IPS-18c (cell line): ENCODE measurements around the gene FALEC.

Experiments used
- H3K4me3 ChIP-seq: 2 replicates; pipeline ENCODE4 v1.7.0; 2013; ENCODE audit warnings: low read depth, mild to moderate bottlenecking, low read length, moderate library complexity; ENCODE audit not compliant: insufficient read depth
- H3K9me3 ChIP-seq: one replicate; pipeline ENCODE4 v1.6.1; 2013; ENCODE audit warnings: mild to moderate bottlenecking, low read length, moderate library complexity; ENCODE audit not compliant: control insufficient read depth, insufficient read depth

Gene FALEC

DNA sequence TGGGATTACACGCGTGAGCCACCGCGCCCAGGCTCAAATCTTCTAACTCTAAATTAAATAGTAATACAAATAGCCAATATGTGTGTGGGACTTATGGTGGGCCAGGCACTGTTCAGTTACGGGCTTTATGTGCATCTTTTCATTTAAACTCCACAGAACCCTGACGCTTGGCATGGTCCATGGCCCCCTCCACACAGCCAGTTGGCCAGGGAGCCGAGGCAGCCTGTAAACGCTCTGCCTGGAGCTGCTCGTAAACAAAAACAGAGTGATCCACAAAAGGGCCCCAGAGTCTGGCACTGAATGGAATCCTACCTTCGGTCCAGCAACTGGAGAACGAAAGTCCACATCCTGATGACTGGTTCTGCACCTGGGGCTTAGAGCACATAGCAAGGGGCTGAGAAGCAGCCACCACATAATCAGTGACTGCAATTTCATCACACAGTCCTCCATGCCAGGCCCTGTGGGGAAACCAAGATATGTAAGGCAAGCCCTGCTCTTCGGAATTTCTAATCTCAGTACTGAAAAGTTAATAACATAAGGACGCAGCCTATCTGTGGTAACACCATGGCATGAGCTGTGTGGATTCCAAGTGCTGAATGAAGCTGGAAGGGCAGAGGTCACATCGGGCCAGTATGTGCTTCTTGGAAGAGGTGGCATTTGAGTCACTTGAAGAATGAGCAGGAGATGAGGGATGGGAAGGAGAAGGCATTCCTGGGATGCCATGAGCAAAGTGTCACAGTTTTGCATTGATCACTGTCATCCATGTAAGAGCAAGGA, 20.1 kb downstream of the FALEC start:
- Histone ChIP-seq H3K9me3 (no peaks in the 10 kb centered on the region), H3K4me3 (no peak overlapping the region)

DNA sequence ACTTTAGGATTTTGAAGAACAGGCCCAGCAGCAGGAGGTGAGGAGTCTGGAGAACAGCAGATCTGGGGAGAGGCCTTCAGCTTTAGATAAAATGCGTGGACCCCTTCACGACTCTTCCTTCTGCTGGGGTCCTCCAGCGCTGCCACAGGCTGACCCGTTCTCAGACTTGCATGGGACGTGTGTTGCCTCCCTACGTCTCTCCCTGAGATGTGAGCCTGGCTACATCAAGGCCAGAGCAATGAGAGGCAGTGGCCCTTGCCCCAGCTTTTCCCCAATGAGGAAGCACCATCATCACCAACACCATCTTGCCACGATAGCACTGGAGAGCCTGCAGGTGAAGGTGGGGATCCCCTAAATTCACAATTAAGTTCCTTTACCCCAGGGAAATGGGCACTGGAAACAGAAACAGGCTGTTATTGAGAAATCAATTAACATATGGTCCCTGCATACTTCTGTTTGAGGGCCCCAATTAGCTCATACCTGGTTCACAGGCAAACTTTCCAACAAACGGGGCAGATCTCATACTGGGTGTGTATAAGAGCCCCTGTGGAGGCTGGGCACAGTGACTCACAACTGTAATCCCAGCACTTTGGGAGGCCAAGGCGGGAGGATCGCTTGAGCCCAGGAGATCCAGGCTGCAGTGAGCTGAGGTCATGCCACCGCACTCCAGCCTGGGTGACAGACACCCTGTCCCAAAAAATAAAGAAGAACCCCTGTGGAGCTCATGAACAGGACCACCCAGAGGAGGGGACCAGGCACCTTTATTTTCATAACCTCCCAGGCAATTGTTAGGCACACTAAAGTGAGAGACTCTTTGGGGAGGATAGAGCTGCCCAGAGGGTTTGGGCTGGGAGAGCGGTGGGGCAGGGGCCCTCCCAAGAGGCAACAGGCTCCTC, 21.5 kb downstream of the FALEC start:
- H3K4me3 ChIP-seq = no peak overlapping the region
- no peaks in the 10 kb centered on the region for H3K9me3 ChIP-seq

DNA sequence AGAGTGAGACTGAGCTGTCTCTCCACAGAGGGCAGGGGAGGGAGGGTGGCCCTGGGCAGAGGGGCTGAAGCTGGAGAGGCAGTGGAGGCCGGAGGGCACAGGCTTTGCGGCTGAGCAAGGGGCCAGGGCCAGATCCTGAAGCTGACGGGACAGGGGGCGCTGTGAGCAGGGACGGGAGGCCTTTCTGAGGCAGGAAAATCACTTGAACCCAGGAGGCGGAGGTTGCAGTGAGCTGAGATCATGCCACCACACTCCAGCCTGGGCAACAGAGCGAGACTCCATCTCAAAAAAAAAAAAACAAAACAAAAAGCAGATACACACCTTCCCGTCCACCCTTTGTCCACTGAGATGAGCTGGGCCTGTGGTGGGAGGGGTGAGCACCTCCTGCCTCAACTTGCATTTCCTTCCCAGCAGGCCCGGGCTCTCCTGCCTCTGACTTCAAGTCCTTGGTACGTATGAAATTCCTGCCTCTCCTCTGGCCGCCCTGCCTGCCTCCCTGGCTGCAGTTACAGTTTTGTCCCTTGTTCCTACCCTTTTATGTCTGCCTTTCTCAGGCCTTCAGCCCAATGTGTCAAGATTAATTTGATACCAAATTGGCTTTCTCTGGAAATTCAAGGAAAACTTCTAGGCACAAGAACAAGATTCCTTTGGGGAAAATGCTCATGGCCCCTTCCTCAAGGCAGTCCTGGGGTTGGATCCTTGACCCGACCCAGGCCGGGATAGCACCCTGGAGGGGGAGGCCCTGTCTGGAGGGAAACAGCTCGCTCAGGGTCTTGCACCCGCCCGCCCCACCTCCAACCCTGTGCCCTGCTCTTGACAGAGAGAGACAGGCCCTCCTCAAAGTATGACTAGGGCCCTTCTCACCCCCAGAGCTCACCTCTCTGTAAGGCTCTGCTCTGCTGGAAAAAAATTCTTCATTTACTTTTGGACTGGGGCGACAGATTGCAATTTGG, 22.5 kb downstream of the FALEC start:
- H3K4me3 ChIP-seq = no peak overlapping the region
- no peaks in the 10 kb centered on the region for H3K9me3 ChIP-seq

DNA sequence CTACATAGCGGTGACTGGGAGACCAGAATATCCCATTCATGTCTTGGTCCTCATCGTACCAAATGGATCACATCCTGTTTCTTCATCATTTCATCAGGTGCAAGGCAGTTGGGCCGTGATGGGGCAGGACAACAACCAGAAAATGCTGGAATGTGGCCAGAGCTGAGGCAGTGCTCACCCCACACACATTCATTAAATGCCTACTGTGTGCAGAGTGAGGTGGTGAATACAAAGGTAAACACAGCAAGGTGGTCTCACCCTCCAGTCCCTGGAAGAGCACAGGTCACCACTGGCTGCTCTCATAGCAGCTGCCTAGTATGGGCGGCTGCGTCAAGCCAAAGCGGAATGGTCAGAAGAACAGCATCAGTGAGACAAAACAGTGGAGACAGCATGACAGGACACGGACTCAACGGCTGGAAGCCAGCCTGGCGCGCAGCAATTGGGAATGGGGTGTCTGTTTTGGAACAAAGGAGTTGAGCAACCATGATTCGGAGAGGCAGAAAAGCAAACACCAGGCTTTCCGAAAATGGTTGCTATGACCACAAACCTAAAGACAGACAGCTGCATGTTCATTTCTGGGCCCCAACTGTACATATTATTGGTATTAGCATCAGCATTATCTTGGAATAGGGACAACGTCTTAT, 28.1 kb downstream of the FALEC start:
- Histone ChIP-seq H3K4me3 (no peak overlapping the region), H3K9me3 (no peaks in the 10 kb centered on the region)

- no peak overlapping the region for H3K4me3 ChIP-seq
- no peaks in the 10 kb centered on the region for H3K9me3 ChIP-seq
These were observed 28.7 kb downstream of the FALEC start for GRCh38 chr1:150544204-150544603.

DNA sequence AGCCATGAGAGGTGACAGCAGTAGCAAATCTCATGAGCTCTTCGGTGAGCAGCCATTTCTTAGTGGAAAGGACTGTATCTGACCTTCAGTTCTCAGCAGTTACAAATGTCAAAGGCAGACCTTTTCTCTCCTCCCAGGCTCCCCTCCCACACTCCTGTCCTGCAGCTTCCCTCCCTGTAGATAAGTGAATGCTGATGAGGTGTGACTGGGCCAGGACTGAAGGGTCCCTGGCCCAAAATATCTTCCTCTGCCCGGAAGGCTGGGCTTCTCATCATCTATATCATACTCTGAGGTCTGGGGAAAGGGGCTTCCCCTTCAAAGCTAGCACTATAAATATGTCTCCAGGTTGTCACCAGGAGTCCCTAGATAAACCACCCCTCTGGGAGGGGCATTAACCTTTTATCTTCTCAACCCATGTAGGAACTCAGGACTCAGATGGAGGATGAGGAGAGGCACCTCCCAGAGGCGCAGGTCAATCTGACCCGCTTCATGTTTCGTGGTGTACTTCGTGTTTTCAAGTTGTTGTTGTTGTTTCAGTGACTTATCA, 30.0 kb downstream of the FALEC start:
- Histone ChIP-seq H3K9me3 (no peaks in the 10 kb centered on the region), H3K4me3 (no peak overlapping the region)

DNA sequence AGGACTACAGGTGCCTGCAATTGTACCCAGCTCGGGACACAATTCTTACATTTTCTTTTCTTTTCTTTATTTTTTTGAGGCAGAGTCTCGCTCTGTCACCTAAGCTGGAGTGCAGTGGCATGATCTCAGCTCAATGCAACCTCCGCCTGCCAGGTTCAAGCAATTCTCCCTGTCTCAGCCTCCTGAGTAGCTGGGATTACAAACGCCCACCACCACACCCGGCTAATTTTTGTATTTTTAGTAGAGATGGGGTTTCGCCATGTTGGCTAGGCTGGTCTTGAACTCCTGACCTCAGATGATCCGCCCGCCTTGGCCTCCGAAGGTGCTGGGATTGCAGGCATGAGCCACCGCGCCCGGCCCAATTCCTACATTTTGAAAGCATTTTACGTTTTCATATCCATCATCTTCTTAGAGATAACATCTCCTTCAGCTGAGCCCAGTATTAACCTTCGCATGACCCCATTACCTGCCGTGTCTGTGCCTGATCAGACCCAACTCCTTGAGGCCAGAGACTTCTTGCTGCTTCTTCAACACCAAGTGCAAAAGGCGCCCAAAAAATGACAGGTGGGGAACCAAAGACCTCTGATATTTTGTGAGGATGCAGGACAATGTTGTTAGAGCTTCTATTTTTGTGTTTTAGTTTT, 30.9 kb downstream of the FALEC start:
- Histone ChIP-seq H3K9me3 (no peaks in the 10 kb centered on the region), H3K4me3 (no peak overlapping the region)

GRCh38 chr1:150548324-150548631, 32.7 kb downstream of the FALEC start:
- Histone ChIP-seq H3K9me3 (no peaks in the 10 kb centered on the region), H3K4me3 (peak overlapping the region; percentile 68)

DNA sequence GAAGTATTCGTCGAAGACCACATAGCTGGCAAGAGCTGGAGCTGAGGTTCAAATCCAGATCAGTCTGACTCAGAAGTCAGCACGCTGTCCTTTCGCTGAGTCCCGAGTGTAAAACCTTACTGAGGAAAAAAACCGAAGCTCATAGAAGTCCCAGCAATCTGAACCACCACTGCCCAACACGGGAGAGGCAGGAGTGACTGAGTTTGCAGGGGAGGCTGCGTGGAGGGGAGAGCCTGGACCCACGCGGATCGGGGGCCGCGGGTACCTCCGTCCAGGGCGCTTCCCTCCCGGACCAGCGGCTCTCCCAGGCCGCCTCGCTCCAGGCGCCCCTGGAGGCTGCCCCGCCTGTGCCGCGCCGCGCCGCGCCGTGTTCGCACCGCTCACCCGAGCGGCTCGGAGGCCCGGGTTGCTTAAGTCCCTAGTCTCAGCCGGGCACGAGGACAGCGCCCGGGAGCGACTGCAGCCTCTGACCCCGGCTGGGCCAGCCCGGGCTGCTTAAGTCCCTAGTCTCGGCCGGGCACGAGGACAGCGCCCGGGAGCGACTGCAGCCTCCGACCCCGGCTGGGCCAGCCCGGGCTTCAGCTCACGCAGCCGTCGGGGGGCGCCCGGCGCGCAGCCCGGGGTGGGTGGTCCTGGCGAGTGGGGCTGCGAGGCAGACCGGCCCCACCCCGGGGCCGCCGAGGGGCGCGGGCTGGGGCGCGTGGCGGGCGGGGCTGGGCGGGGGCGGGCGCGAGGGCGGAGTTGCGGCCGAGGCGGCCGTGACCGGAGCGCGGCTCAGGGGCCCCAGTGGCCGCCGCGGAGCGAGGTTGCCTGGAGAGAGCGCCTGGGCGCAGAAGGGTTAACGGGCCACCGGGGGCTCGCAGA, 33.3 kb downstream of the FALEC start, which contains the start of gene ADAMTSL4:
Gene ADAMTSL4, plus strand, starts transcription at position 777 of the 864 bp plus-strand sequence. CDS start 2,881 bp downstream, outside the sequence.
- Histone ChIP-seq H3K9me3 (no peaks in the 10 kb centered on the region), H3K4me3 (peak within 1 kb of the TSS; percentile 68)

DNA sequence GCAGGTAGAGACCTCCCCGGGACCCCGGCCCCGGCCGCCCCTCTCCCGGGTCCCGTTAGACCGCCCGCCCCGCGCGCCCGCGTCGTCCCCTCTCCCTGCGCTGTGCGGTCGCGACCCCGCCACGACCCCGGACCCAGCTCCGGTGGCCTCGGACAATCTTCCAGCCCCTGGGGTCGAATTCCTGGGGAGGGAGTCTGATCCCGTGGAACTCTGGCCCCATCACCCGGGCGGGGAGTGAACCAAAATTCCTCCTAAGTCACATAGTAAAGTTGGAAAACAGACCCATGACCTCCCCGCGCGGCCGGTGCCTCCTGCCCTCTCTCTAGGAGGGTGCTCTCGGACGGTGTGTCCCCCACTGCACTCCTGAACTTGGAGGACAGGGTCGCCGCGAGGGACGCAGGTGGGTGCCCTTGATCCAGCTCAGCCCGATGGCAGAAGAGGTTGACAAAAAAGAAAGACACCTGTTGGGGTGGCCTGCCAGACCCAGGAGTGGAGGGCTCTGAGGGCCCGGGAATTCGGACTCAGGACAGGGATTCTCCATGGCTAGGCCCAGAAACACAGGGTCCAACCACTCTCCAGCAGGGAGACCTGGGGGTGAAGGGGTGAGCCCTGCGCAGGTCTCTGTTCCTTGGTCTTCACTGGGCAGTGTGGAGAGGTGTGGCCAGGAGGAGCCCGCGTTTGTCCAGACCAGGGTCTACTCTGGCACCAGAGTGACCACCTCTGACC, 34.1 kb downstream of the FALEC start:
- Histone ChIP-seq H3K4me3 (peak overlapping the region; percentile 43; the same call in 1 of the 2 replicates), H3K9me3 (no peaks in the 10 kb centered on the region)

DNA sequence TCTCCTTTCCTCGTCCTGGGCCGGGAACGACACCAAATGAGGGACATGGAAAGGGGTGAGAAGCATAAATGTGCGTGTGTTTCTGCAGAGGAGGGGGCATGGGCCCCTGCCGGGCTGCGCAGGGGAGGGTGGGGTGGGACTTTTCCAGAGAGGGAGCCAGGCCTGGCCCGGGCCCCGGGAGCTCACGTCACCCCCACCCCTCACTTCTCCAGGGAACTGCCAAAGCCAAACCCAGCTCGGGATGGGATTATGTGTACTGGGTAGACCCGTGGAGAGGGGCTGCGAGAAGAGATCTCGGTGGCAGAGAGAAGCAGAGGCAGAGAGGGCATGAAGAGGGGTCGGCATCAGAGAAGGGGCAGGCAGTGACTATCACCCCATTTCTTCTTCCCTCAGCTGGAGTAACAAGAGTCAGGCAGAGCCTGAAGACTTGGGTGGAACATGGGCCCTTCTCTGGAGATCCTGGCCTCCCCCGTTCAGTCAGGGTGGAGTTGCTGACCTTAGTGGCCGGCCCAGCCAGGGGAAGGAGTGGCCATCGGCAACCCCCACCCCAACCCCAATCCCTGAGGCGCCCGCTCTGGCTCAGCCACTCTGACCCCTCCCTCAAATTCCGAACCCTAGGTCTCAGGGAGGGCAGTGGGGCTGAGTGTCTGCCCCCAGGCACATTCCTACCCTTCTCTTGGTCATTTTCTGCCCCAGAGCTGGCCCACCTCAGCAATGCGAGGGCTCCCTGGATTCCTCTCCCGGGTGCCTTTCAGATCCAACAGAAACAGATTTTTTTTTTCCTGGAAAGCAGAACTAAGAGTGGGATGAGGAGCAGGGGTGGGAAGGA, 34.9 kb downstream of the FALEC start:
- no peaks in the 10 kb centered on the region for H3K9me3 ChIP-seq
- H3K4me3 ChIP-seq = no peak overlapping the region

- H3K9me3 ChIP-seq = no peaks in the 10 kb centered on the region
These were observed 35.7 kb downstream of the FALEC start for GRCh38 chr1:150551051-150551783.

DNA sequence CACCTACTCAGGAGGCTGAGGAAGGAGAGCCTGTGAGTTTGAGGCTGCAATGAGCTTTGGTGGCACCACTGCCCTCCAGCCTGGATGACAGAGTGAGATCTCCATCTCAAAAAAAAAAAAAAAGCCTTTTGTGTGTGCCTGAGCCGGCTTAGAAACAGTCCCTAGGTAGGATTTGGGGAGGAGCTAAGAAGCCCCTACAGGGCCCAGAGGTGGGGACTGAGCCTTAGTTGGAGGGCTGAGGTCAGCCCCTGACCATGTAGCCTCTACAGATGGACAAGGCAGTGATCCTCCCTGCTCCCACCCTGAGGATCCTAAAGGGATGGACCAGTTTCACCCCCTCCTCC, 36.2 kb downstream of the FALEC start:
- H3K9me3 ChIP-seq = no peaks in the 10 kb centered on the region
- H3K4me3 ChIP-seq = no peak overlapping the region

More at GRCh38 chr1:150551051-150551783, 35.7 kb downstream of the FALEC start:
- H3K4me3 ChIP-seq = no peak overlapping the region
